NCI-H446 (cell line): ENCODE results near the gene P2RY8.

Experiments used
- DNase-seq, 2 experiments: peaks; one replicate each; lab custom pipeline; 2025; lab: John Stamatoyannopoulos, UW

P2RY8 gene

GRCh38 chrX:1417921-1418771 lies 118.8 kb downstream of the P2RY8 start:
- no peak for DNase-seq

- no peak for DNase-seq
Observed at GRCh38 chrX:1416965-1417760, 119.8 kb downstream of the P2RY8 start.

- DNase-seq = no peak
Observed at GRCh38 chrX:1416327-1416784, 120.6 kb downstream of the P2RY8 start.
